GM18870 (cell line): ENCODE results near the gene GCSH.

ENCODE experiments used
- ATAC-seq: cut with Tn5 transposase; IDR thresholded peaks from one replicate; pipeline ENCODE4 v1.9.1; 2021; ENCODE audit warnings: moderate library complexity; ENCODE audit not compliant: unreplicated experiment

Gene GCSH

GRCh38 chr16:81105946-81106345 lies 9.8 kb upstream of the GCSH start:
- no peak for ATAC-seq

- ATAC-seq = no peak
These were observed 5.5 kb upstream of the GCSH start for GRCh38 chr16:81101702-81102101.

GRCh38 chr16:81099958-81100357 lies 3.8 kb upstream of the GCSH start:
- no peak for ATAC-seq

- ATAC-seq = no peak
These were observed 1.0 kb upstream of the GCSH start for GRCh38 chr16:81097230-81097629.

- ATAC-seq = peak; percentile 1
These were observed 567 bp upstream of the GCSH start for GRCh38 chr16:81096715-81097208.

- ATAC-seq = peak; percentile 6
These were observed 592 bp downstream of the GCSH start for GRCh38 chr16:81095653-81095952.

GRCh38 chr16:81094771-81095251 lies 1.4 kb downstream of the GCSH start:
- ATAC-seq = no peak

- ATAC-seq = no peak
These were observed 7.4 kb downstream of the GCSH start for GRCh38 chr16:81088836-81089235.

GRCh38 chr16:81081014-81081413 lies 15.2 kb downstream of the GCSH start:
- ATAC-seq = no peak

GRCh38 chr16:81080233-81080632 lies 16.0 kb downstream of the GCSH start:
- no peak for ATAC-seq

GRCh38 chr16:81077076-81077940 lies 18.9 kb downstream of the GCSH start, which contains the start of gene C16orf46:
C16orf46 (minus strand) TSS chr16:81077238; CDS start chr16:81063955, 13,283 bp downstream.
- ATAC-seq = peak; percentile 93

GRCh38 chr16:81076566-81077075 lies 19.6 kb downstream of the GCSH start:
- peak; percentile 81 for ATAC-seq

GRCh38 chr16:81073560-81074330 lies 22.4 kb downstream of the GCSH start:
- no peak for ATAC-seq

- ATAC-seq = no peak
These were observed 24.4 kb downstream of the GCSH start for GRCh38 chr16:81071805-81072204.

GRCh38 chr16:81070979-81071378 lies 25.2 kb downstream of the GCSH start:
- no peak for ATAC-seq

- no peak for ATAC-seq
These were observed 27.1 kb downstream of the GCSH start for GRCh38 chr16:81069063-81069462.

GRCh38 chr16:81067166-81067565 lies 29.0 kb downstream of the GCSH start:
- no peak for ATAC-seq

- no peak for ATAC-seq
These were observed 29.5 kb downstream of the GCSH start for GRCh38 chr16:81066681-81067080.

GRCh38 chr16:81061871-81062608 lies 34.2 kb downstream of the GCSH start:
- ATAC-seq = no peak

GRCh38 chr16:81061307-81061640 lies 34.9 kb downstream of the GCSH start:
- ATAC-seq = no peak
